Activated CD4-positive, alpha-beta T cell treated with anti-CD3 and anti-CD28 coated beads for 36 hours (primary cell): Measurements from ENCODE around the gene PCDH1. TPM values are rescaled to one million over a fixed set of nuclear protein-coding genes. Genes with fewer than 3 reads are reported as not detected.

ENCODE experiments used
- ATAC-seq: fragments of 200-7000 bp; cut with Tn5 transposase; one replicate; pipeline ENCODE4 v1.10.0; 2021; ENCODE audit warnings: mild to moderate bottlenecking, moderate library complexity
- CTCF ChIA-PET: fragments of 350-600 bp; sonication (Branson Sonifier 250); formaldehyde crosslinking; loops from one replicate; lab custom pipeline; 2021; ENCODE audit warnings: antibody characterized with exemption; lab: Charles Lee
- POLR2A ChIA-PET: fragments of 350-600 bp; sonication (Branson Sonifier 250); formaldehyde crosslinking; loops from one replicate; lab custom pipeline; 2021; ENCODE audit warnings: antibody characterized with exemption, inconsistent platforms; lab: Charles Lee
- DNase-seq: peaks from one replicate; pipeline ENCODE4 v3.0.0-alpha.2; 2020
- H3K27ac Mint-ChIP-seq: one replicate; pipeline ENCODE4 v1.8.0; 2021; ENCODE audit warnings: mixed read lengths
- H3K27me3 Mint-ChIP-seq: one replicate; pipeline ENCODE4 v1.8.0; 2021; ENCODE audit warnings: mixed read lengths
- H3K36me3 Mint-ChIP-seq: one replicate; pipeline ENCODE4 v1.8.0; 2021; ENCODE audit warnings: low read depth, mixed read lengths
- H3K4me1 Mint-ChIP-seq: one replicate; pipeline ENCODE4 v1.8.0; 2021; ENCODE audit warnings: mixed read lengths
- H3K4me3 Mint-ChIP-seq: one replicate; pipeline ENCODE4 v1.8.0; 2021; ENCODE audit warnings: mild to moderate bottlenecking, moderate library complexity, mixed read lengths
- H3K9me3 Mint-ChIP-seq: one replicate; pipeline ENCODE4 v1.8.0; 2021; ENCODE audit warnings: low read depth, mixed read lengths
- intact Hi-C, 2 experiments: fragments of 100-400 bp; cut with DNase I in 1 of 2; cut with micrococcal nuclease in 1 of 2; formaldehyde crosslinking; loops; one replicate each; pipeline versions ENCODE4 v1.14.2 to v1.15.1; 2022 to 2024; cut with DNase I, micrococcal nuclease
- total RNA-seq, 2 experiments: library from RNA; stranded (reverse); gene quantifications; one replicate each; pipeline ENCODE4 v1.2.3, GENCODE V29; 2021

PCDH1 gene
- total RNA-seq, 2 experiments from 2014 or later = not detected

DNA sequence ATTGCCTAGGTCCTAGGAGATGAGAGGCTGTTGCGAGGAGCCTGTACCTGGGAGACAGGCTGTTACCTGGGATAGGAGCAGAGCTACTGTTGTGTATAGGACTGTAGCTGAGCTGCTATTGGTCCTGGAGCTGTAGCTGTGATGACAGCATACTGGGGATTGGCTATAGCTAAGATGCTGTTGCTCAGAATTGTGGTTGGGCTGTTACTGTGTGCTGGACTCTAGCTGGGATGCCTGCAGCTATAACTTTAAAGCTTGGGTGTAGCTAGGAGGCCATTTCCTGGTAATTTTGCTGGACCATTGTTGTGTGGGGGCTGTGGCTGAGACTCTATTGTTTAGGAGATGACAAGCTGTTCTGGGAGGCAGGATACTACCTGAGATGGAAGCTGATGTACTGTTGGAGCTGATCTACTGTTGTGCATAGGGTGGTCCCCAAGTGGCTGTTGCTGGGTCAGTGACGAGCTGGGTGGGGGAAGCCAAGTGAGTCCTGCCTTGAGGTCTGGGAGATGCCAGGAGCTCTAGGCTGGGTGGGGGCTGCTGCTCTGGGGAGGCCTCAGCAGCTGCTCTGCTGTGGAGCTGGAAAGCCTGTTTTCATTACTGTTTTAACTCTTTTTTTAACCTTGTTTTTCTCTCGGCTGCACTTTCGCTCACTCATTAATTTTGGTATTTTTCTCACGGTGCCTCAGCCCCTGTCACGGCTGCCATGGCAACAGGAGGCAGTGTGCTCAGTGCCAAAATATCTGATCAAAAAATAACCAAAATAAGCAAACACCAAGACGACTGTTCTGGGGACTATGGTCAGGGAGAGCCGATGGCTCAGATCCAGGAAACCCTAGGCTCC lies 3.0 kb upstream of the PCDH1 start:
- ATAC-seq (no peak), DNase-seq (no peak)
- no peak overlapping the region for H3K4me3 Mint-ChIP-seq
- no peaks in the 10 kb centered on the region for H3K9me3 Mint-ChIP-seq
- H3K27me3 Mint-ChIP-seq = peaks cover 64% of the 10 kb centered on the region
- POLR2A ChIA-PET = interaction anchor here (0.6 to 1.0 kb wide), 4 partner anchors 9 to 188 kb away, joined by 3 read pairs; no protein-coding TSS in a partner anchor
- no peaks in the 10 kb centered on the region for H3K36me3 Mint-ChIP-seq
- peaks cover 19% of the 10 kb centered on the region for H3K4me1 Mint-ChIP-seq
- CTCF ChIA-PET = interaction anchor here (0.8 to 7.6 kb wide), 17 partner anchors 9 to 216 kb away, joined by 3 to 114 read pairs (median 5); partner anchors contain the start of genes ARAP3, DELE1 and PCDH12
- intact Hi-C loops = no loop called here
- H3K27ac Mint-ChIP-seq = no peak overlapping the region

DNA sequence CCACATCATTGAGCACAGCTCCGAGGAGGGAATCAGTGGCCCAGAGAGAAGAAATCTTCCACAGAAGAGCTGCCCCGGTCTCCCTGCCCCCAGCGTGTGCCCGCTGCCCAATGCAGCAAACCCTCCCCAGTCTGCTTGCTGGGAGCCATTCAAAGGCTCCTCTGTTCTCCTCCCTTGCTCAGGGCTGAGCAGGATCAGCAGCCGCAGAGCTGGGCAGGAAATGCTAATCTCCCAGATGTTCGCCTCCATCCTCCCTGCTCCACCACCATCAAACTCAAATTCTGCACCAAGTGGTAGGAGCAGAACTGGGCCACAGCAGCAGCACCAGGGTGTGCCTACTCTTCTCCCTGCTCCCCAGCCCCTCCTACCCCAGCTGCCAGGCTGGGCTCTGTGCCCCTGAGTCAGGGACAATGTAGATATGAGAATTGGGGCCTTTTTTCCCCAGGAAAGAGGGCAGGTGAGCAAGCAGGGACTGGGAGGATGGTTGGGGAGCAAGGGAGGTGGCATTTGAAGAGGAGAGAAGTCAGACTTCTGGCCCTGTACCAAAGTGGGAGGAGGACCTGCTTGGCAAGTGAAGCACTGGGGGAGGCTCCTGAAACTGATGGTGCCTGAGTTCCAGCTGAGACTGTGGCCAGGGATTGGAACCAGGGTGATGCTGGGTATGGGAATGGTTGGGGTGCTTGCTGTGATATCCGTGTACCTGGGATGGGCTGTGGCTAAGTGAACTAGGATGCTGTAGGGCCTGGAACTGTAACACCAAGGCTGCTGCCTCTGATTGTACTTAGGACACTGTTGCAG lies 1.9 kb upstream of the PCDH1 start:
- no peak for DNase-seq
- intact Hi-C loops = loop anchor here (1.0 to 5.0 kb wide), 8 partner anchors 31 to 215 kb away; partner anchors contain the start of gene RNF14 (in 1 of the 2)
- Mint-ChIP-seq H3K36me3 (no peaks in the 10 kb centered on the region), H3K4me1 (peaks cover 19% of the 10 kb centered on the region), H3K4me3 (no peak overlapping the region), H3K27me3 (peaks cover 65% of the 10 kb centered on the region), H3K9me3 (no peaks in the 10 kb centered on the region), H3K27ac (no peak overlapping the region)
- ChIA-PET POLR2A (interaction anchor here (0.6 to 1.1 kb wide), 5 partner anchors 16 to 188 kb away, joined by 3 read pairs; no protein-coding TSS in a partner anchor), CTCF (interaction anchor here (0.6 to 7.6 kb wide), 39 partner anchors 9 to 670 kb away, joined by 3 to 114 read pairs (median 5); partner anchors contain the start of genes ARAP3, DELE1, HDAC3 and PCDH12)
- no peak for ATAC-seq

- ChIA-PET POLR2A (interaction anchor here (0.7 to 1.2 kb wide), 3 partner anchors 27 to 187 kb away, joined by 3 read pairs; no protein-coding TSS in a partner anchor), CTCF (interaction anchor here (0.5 to 7.6 kb wide), 48 partner anchors 10 to 560 kb away, joined by 3 to 114 read pairs (median 4); partner anchors contain the start of genes ARAP3, HDAC3, PCDH12 and RELL2)
- Mint-ChIP-seq H3K27me3 (peaks cover 64% of the 10 kb centered on the region), H3K27ac (no peak overlapping the region), H3K9me3 (no peaks in the 10 kb centered on the region), H3K36me3 (no peaks in the 10 kb centered on the region), H3K4me3 (peak overlapping the region; percentile 59), H3K4me1 (peaks cover 19% of the 10 kb centered on the region)
- ATAC-seq (no peak), DNase-seq (no peak)
- intact Hi-C loops = loop anchor here (1.0 to 5.0 kb wide), 8 partner anchors 30 to 214 kb away; partner anchors contain the start of gene RNF14 (in 1 of the 2)
These were observed 1.2 kb upstream of the PCDH1 start for GRCh38 chr5:141879426-141879759.

GRCh38 chr5:141878711-141879425 lies 658 bp upstream of the PCDH1 start:
- ATAC-seq (peak; percentile 90), DNase-seq (peak; percentile 93)
- no peak overlapping the region for H3K27ac Mint-ChIP-seq
- intact Hi-C loops = loop anchor here (1.0 to 5.0 kb wide), 8 partner anchors 30 to 214 kb away; partner anchors contain the start of gene RNF14 (in 1 of the 2)
- H3K4me1 Mint-ChIP-seq = peaks cover 19% of the 10 kb centered on the region
- ChIA-PET CTCF (interaction anchor here (0.5 to 7.6 kb wide), 51 partner anchors 11 to 560 kb away, joined by 3 to 114 read pairs (median 4); partner anchors contain the start of genes ARAP3, HDAC3, PCDH12 and RELL2), POLR2A (interaction anchor here (0.6 to 1.2 kb wide), 4 partner anchors 28 to 187 kb away, joined by 3 read pairs; no protein-coding TSS in a partner anchor)
- peak overlapping the region; percentile 59 for H3K4me3 Mint-ChIP-seq
- peaks cover 65% of the 10 kb centered on the region for H3K27me3 Mint-ChIP-seq
- no peaks in the 10 kb centered on the region for H3K36me3 Mint-ChIP-seq
- no peaks in the 10 kb centered on the region for H3K9me3 Mint-ChIP-seq

DNA sequence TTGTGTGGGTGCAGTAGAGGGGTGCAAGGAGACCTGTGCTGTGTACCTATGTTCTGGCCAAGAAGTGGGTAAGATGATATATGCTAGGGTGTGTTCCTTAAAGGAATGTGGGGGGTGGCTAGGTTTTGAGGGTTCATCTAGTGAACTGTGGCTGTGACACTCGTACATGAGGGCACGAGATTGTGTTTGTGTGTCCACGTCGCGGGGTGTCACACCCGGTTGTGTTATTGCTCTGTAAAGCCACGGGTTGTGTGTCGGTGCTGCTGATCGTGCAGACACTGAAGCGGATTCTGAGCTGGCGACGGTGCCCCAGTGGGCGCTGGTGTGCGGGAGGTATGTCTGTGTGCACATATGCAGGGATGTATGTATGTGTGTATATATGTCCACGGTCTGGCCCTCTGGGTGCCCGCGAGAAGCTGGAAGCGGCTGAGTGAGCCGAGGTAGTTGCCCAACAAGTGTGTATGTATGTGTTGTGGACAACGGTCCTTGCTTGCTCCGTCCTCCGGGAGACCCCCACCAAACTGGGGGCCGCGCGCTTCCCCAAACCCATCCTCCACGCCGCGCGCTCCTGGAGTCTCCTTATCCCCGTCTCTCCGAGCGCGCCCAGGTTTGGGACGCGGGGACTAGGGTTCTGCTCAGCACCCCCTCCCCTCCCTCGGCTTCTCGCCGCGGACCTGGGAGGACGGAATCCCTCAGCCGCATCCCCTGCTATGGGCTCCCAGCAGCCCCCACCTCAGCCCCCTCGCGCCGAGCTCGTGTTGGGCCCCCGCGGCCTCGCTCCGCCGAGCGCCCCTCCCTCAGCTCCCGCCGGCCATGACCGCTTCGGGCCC lies 639 bp downstream of the PCDH1 start:
- ATAC-seq = no peak
- intact Hi-C loops = loop anchor here in 1 of 2 experiments (2.0 to 5.0 kb wide), 2 partner anchors 67 to 90 kb away; partner anchors contain the start of gene RNF14
- CTCF ChIA-PET = interaction anchor here (0.6 to 7.6 kb wide), 16 partner anchors 16 to 212 kb away, joined by 3 to 114 read pairs (median 8); partner anchors contain the start of genes PCDH12 and RNF14
- Mint-ChIP-seq H3K27me3 (peaks cover 66% of the 10 kb centered on the region), H3K36me3 (no peaks in the 10 kb centered on the region), H3K9me3 (no peaks in the 10 kb centered on the region), H3K27ac (no peak overlapping the region), H3K4me3 (peak overlapping the region; percentile 49), H3K4me1 (peaks cover 19% of the 10 kb centered on the region)
- POLR2A ChIA-PET = interaction anchor here (0.6 to 1.6 kb wide), 2 partner anchors 174 to 184 kb away, joined by 3 read pairs; no protein-coding TSS in a partner anchor
- peak; percentile 58 for DNase-seq

DNA sequence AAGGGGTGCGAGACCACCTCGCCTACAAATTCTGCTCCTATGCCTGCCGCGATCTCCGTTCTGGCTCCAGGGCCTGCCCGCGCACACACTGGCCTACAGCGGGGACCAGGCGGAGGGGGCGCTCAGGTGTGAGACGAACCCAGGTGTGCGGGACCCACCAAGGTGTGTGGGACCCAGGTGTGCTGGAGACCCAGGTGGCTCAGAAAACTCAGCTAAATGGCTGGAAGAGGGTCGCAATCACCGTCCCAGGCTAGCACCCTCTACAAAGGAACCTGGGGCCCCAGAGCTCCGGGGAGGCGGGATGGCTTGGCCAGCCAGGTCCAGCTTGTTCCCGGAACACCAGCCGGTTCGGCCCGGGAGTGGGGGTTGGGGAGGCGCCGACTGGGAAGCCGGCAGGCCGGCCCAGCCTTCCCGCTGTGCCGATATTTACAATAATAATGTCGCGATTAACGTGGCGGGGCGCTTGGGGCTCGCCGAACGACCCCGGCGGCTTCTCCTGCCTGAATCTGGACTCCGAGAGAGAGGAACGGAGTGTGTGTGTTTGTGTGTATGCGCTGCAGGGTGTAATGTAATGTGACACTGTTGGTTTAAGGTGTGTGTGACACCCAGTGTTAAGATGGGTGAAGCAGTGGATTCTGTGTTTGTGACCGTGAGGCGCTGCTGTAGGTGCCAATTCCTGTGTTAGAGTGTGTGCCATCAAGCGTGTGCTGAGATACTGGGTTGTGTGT lies 1.4 kb downstream of the PCDH1 start:
- Mint-ChIP-seq H3K27ac (no peak overlapping the region), H3K36me3 (no peaks in the 10 kb centered on the region), H3K9me3 (no peaks in the 10 kb centered on the region), H3K4me3 (peak overlapping the region; percentile 5), H3K4me1 (peaks cover 19% of the 10 kb centered on the region), H3K27me3 (peaks cover 60% of the 10 kb centered on the region)
- DNase-seq (no peak), ATAC-seq (no peak)
- POLR2A ChIA-PET = interaction anchor here (1.6 kb wide), 1 partner anchor 184 kb away, joined by 3 read pairs; no protein-coding TSS in a partner anchor
- intact Hi-C loops = loop anchor here in 1 of 2 experiments (5.0 kb wide), 1 partner anchor 91 kb away; the partner anchor contains the start of gene RNF14
- CTCF ChIA-PET = interaction anchor here (0.6 to 7.6 kb wide), 4 partner anchors 83 to 183 kb away, joined by 3 to 75 read pairs (median 36); partner anchors contain the start of gene PCDH12

DNA sequence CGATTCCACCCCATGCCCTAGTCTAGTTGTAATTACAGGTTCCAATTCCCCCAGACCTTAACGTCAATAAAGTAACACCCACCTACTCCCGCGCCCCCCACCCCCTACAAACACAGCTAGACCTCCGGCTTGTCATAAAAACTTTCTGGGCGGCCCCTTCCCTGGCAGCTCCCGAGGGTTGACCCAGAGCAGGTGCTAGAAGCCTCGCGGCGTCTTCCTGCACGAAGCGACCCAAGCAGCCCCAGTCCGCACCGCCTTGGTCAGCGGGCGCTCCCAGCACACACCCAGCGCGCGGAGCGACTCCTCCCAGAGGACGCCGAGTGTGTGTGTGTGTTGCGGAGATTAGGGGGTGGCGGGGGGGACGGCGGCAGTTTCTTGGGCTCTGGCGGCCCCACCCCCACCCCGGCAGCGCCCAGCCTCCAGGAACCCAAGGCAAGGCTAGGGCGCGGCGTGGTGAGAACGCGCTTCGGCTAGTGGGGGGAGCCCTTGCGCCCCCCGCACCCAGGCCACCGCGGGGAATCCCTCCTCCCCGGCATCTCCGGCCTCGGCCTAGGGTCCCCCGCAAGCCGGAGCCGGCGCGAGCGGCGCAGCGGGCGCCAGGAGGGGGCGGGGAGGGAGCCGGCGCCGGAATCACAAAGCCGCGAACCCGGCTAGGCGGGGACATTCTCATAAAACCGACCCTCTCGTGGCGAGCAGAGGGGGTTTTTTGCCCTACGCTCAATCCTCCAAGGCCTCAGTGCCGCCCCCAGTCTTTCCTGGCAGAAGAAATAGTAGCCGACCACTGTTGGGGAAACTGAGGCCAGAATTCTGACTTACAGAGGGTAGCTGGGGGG lies 2.2 kb downstream of the PCDH1 start:
- H3K4me1 Mint-ChIP-seq = peaks cover 19% of the 10 kb centered on the region
- H3K27ac Mint-ChIP-seq = no peak overlapping the region
- no peak overlapping the region for H3K4me3 Mint-ChIP-seq
- no peak for ATAC-seq
- no peaks in the 10 kb centered on the region for H3K9me3 Mint-ChIP-seq
- intact Hi-C loops = loop anchor here in 1 of 2 experiments (5.0 kb wide), 1 partner anchor 91 kb away; the partner anchor contains the start of gene RNF14
- DNase-seq = no peak
- ChIA-PET CTCF (interaction anchor here (0.7 to 7.6 kb wide), 4 partner anchors 63 to 183 kb away, joined by 3 to 75 read pairs (median 6); partner anchors contain the start of gene PCDH12), POLR2A (no interaction called here)
- H3K36me3 Mint-ChIP-seq = no peaks in the 10 kb centered on the region
- H3K27me3 Mint-ChIP-seq = peaks cover 57% of the 10 kb centered on the region

DNA sequence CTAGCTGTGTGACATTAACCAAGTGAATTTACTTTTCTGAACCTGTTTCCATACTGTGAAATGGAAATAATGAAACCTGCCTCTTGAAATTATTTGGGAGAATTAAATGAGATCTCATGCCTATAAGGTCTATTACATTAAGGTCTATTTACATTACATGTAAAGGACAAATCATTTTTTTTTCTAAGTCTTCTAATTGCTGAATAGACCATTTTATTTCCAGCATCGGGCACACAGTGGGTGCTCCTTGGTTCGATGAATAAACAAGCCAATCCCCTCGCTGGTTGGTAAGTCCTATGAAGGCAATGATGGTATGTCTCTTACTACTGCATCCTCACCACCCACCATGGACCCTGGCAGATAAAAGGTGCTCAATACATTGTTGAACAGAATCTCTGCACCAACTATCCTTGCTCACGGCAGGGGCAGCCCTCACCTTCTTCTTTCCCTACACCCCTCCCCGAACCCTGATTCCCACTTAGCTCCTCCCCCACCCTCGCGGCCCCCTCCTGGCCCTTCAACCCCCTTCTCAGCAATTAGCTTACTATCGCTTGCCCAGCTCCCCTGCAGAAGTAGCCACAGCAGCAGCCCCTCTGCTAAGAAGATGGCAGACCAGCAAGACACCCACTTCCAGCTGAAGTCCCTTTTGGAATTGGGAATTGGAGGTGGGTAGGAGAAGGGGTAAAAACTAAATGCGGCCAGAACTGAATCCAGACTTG lies 3.0 kb downstream of the PCDH1 start:
- H3K27ac Mint-ChIP-seq = no peak overlapping the region
- intact Hi-C loops = loop anchor here in 1 of 2 experiments (5.0 kb wide), 1 partner anchor 92 kb away; the partner anchor contains the start of gene RNF14
- POLR2A ChIA-PET = no interaction called here
- no peaks in the 10 kb centered on the region for H3K9me3 Mint-ChIP-seq
- ATAC-seq = no peak
- H3K4me3 Mint-ChIP-seq = no peak overlapping the region
- CTCF ChIA-PET = interaction anchor here (0.5 to 0.9 kb wide), 3 partner anchors 62 to 271 kb away, joined by 3 read pairs; no protein-coding TSS in a partner anchor
- H3K36me3 Mint-ChIP-seq = no peaks in the 10 kb centered on the region
- no peak for DNase-seq
- peaks cover 19% of the 10 kb centered on the region for H3K4me1 Mint-ChIP-seq
- peaks cover 53% of the 10 kb centered on the region for H3K27me3 Mint-ChIP-seq
